Measurements from ENCODE around the gene PCNX2.

DNA sequence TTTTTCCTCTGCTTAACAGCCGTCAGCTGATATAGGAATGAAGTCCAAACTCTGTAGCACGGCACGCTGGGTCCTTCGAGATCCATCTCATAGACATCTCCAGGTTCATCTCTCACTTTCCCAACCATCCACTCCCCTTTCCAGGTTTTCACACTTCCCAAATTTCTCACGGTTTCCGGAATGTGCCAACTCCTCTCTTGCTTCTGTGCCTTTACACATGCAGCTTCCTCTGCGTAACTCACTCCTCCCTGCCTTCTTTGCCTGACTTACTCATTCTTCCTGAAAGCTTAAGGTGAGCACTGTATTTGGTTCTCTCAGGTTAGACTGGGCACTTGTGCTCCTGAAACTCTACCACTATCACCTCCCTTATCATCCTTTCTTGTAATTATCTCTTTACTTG lies 168.4 kb downstream of the PCNX2 start:
- TF ChIP-seq SIN3A (conservative IDR thresholded peaks at IDR 0.05 in 1 of 2, IDR thresholded peaks at IDR 0.05 in 1 of 2; ENCODE audit: low read depth in 1 of 2, low read length in 2 of 2), result no peak
- no peak for TF ChIP-seq POLR2AphosphoS5 (IDR thresholded peaks at IDR 0.05; ENCODE audit: low read depth, low read length)
- no peak for TF ChIP-seq BRCA1 (IDR thresholded peaks at IDR 0.05; ENCODE audit: low read depth, low read length)
- TF ChIP-seq SAP30 (IDR thresholded peaks at IDR 0.05; ENCODE audit: insufficient read depth, insufficient replicate concordance, low read length), result no peak
- no peak for TF ChIP-seq CBX8 (IDR thresholded peaks at IDR 0.05; ENCODE audit: borderline replicate concordance, low read depth, low read length)
- no peak for TF ChIP-seq TAF1 (IDR thresholded peaks at IDR 0.05; ENCODE audit: low read depth, low read length)
- TF ChIP-seq, protein P1, sequence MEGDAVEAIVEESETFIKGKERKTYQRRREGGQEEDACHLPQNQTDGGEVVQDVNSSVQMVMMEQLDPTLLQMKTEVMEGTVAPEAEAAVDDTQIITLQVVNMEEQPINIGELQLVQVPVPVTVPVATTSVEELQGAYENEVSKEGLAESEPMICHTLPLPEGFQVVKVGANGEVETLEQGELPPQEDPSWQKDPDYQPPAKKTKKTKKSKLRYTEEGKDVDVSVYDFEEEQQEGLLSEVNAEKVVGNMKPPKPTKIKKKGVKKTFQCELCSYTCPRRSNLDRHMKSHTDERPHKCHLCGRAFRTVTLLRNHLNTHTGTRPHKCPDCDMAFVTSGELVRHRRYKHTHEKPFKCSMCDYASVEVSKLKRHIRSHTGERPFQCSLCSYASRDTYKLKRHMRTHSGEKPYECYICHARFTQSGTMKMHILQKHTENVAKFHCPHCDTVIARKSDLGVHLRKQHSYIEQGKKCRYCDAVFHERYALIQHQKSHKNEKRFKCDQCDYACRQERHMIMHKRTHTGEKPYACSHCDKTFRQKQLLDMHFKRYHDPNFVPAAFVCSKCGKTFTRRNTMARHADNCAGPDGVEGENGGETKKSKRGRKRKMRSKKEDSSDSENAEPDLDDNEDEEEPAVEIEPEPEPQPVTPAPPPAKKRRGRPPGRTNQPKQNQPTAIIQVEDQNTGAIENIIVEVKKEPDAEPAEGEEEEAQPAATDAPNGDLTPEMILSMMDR (IDR thresholded peaks at IDR 0.05; ENCODE audit: control extremely low read depth in 1 of 3, insufficient read depth in 1 of 3, low read depth in 1 of 3, low read length in 3 of 3), result no peak
- TF ChIP-seq EP300 (IDR thresholded peaks at IDR 0.05; ENCODE audit: borderline replicate concordance in 1 of 2, low read depth in 2 of 2, low read length in 2 of 2), result no peak
